HepG2 (cell line): Measurements from ENCODE around the gene PSMD1. TPM values are rescaled to one million over a fixed set of nuclear protein-coding genes. Genes with fewer than 3 reads are reported as not detected.
A peak's percentile ranks its signal among the peaks of the same experiment; 100 is the strongest.

Experiments used
- CBX2 ChIP-seq, 2 experiments: fragments of 200-600 bp in 1 of 2; sonication (generic); formaldehyde crosslinking in 1 of 2; IDR thresholded peaks; 2 replicates each; pipeline versions ENCODE4 v1.7.0 to v1.8.1; 2018 to 2022; ENCODE audit warnings: low read depth in 2 of 2, low read length in 1 of 2, mild to moderate bottlenecking in 1 of 2, missing genetic modification reagents in 1 of 2
- FOXJ3 ChIP-seq: sonication (generic); formaldehyde crosslinking; IDR thresholded peaks from 2 replicates; pipeline ENCODE4 v1.4.0; 2020; ENCODE audit warnings: missing genetic modification reagents, mild to moderate bottlenecking, borderline replicate concordance
- FOXP1 ChIP-seq, 2 experiments: fragments of 450-650 bp in 1 of 2; IDR thresholded peaks; 2 replicates each; pipeline ENCODE4 v1.6.1; 2017 to 2018; ENCODE audit warnings: antibody characterized with exemption in 1 of 2
- HDAC1 ChIP-seq: sonication (generic); formaldehyde crosslinking; IDR thresholded peaks from 2 replicates; pipeline ENCODE4 v1.5.1; 2020; ENCODE audit warnings: mild to moderate bottlenecking, missing genetic modification reagents
- HOXA5 ChIP-seq: sonication (generic); formaldehyde crosslinking; IDR thresholded peaks from 2 replicates; pipeline ENCODE4 v1.4.0; 2020; ENCODE audit warnings: missing genetic modification reagents
- NFKBIZ ChIP-seq: IDR thresholded peaks from 2 replicates; pipeline ENCODE4 v1.6.1; 2018; ENCODE audit warnings: missing genetic modification reagents, missing compliant biosample characterization
- NR2F2 ChIP-seq: IDR thresholded peaks from 2 replicates; pipeline ENCODE4 v1.6.1; 2012; ENCODE audit warnings: low read depth, inconsistent platforms, borderline replicate concordance
- NR3C1 ChIP-seq: sonication (generic); formaldehyde crosslinking; IDR thresholded peaks from 2 replicates; pipeline ENCODE4 v1.4.0; 2020; ENCODE audit warnings: missing genetic modification reagents
- PHF20 ChIP-seq: sonication (generic); formaldehyde crosslinking; IDR thresholded peaks from 2 replicates; pipeline ENCODE4 v1.5.0; 2020; ENCODE audit warnings: mild to moderate bottlenecking, missing genetic modification reagents
- RNF2 ChIP-seq: fragments of 450-650 bp; conservative IDR thresholded peaks from 2 replicates; pipeline ENCODE4 v1.6.1; 2016; ENCODE audit warnings: low read depth
- SPEN ChIP-seq: sonication (generic); formaldehyde crosslinking; IDR thresholded peaks from 2 replicates; pipeline ENCODE4 v1.5.1; 2020; ENCODE audit warnings: low read depth, mild to moderate bottlenecking, missing genetic modification reagents
- TAF15 ChIP-seq: fragments of 200-400 bp; formaldehyde crosslinking; IDR thresholded peaks from one replicate; pipeline ENCODE4 v1.6.1; 2018; ENCODE audit warnings: mild to moderate bottlenecking, low read depth, low read length; ENCODE audit not compliant: poor library complexity, severe bottlenecking
- XBP1 ChIP-seq: sonication (generic); formaldehyde crosslinking; IDR thresholded peaks from 2 replicates; pipeline ENCODE4 v1.5.0; 2020; ENCODE audit warnings: missing genetic modification reagents
- ZBTB1 ChIP-seq: sonication (generic); formaldehyde crosslinking; IDR thresholded peaks from 2 replicates; pipeline ENCODE4 v1.4.0; 2020; ENCODE audit warnings: missing genetic modification reagents, borderline replicate concordance
- ZBTB38 ChIP-seq: sonication (generic); formaldehyde crosslinking; IDR thresholded peaks from 2 replicates; pipeline ENCODE4 v1.5.1; 2020; ENCODE audit warnings: mild to moderate bottlenecking, missing genetic modification reagents
- ZNF207 ChIP-seq: fragments of 450-650 bp; IDR thresholded peaks from 2 replicates; pipeline ENCODE4 v1.6.1; 2016; ENCODE audit warnings: antibody characterized with exemption, borderline replicate concordance
- ZNF225 ChIP-seq: sonication (generic); formaldehyde crosslinking; IDR thresholded peaks from 2 replicates; pipeline ENCODE4 v1.4.0; 2020; ENCODE audit warnings: mild to moderate bottlenecking, missing genetic modification reagents
- ZNF331 ChIP-seq: sonication (generic); formaldehyde crosslinking; IDR thresholded peaks from 2 replicates; pipeline ENCODE4 v1.4.0; 2020; ENCODE audit warnings: missing genetic modification reagents
- ZNF501 ChIP-seq: sonication (generic); formaldehyde crosslinking; IDR thresholded peaks from 2 replicates; pipeline ENCODE4 v1.5.1; 2020; ENCODE audit warnings: mild to moderate bottlenecking, moderate library complexity, missing genetic modification reagents
- ZNF556 ChIP-seq: sonication (generic); formaldehyde crosslinking; IDR thresholded peaks from 2 replicates; pipeline ENCODE4 v1.4.0; 2020; ENCODE audit warnings: mild to moderate bottlenecking, missing genetic modification reagents, borderline replicate concordance
- ZNF790 ChIP-seq: sonication (generic); formaldehyde crosslinking; IDR thresholded peaks from 2 replicates; pipeline ENCODE4 v1.8.0; 2022; ENCODE audit warnings: missing genetic modification reagents, mild to moderate bottlenecking, borderline replicate concordance
- polyA plus RNA-seq, 8 experiments: library from polyadenylated mRNA; depleted of rRNA in 3 of 8; stranded (reverse) in 7 of 8; unstranded in 1 of 8; fragments of >200 nt; fragmentation: Illumina TruSeq in 4 of 8; extraction: Trizol in 4 of 8; gene quantifications; 2 replicates each; pipeline versions ENCODE4 v1.2.1 to v1.2.3, GENCODE V29; 2011 to 2016; ENCODE audit warnings: low read depth in 4 of 8, missing spikeins in 1 of 8, mixed read lengths in 1 of 8; ENCODE audit not compliant: insufficient read depth in 1 of 8
- total RNA-seq, 5 experiments: library from RNA; depleted of rRNA; stranded (reverse); fragments of >200 nt; fragmentation: Illumina TruSeq; extraction: Trizol; gene quantifications; 2 replicates each; pipeline ENCODE4 v1.2.3, GENCODE V29; 2016; ENCODE audit warnings: low read depth in 1 of 5
- TF ChIP-seq, protein P1 (sequence below): sonication (generic); formaldehyde crosslinking; IDR thresholded peaks from 2 replicates; pipeline ENCODE4 v1.9.0; 2021; ENCODE audit warnings: mild to moderate bottlenecking, missing genetic modification reagents
- TF ChIP-seq, protein P2 (sequence below), 2 experiments: fragments of 450-650 bp in 1 of 2; sonication (generic) in 1 of 2; formaldehyde crosslinking; IDR thresholded peaks; 2 replicates each; pipeline versions ENCODE4 v1.5.0 to v1.8.0; 2020 to 2022; ENCODE audit warnings: mild to moderate bottlenecking in 1 of 2, missing genetic modification reagents in 1 of 2

Gene PSMD1
- total and polyA plus RNA-seq, 2 of the 13 experiments (the other 11 are each of a cell fraction or from before 2014, with no cell fraction given) = 136 to 191 TPM

DNA sequence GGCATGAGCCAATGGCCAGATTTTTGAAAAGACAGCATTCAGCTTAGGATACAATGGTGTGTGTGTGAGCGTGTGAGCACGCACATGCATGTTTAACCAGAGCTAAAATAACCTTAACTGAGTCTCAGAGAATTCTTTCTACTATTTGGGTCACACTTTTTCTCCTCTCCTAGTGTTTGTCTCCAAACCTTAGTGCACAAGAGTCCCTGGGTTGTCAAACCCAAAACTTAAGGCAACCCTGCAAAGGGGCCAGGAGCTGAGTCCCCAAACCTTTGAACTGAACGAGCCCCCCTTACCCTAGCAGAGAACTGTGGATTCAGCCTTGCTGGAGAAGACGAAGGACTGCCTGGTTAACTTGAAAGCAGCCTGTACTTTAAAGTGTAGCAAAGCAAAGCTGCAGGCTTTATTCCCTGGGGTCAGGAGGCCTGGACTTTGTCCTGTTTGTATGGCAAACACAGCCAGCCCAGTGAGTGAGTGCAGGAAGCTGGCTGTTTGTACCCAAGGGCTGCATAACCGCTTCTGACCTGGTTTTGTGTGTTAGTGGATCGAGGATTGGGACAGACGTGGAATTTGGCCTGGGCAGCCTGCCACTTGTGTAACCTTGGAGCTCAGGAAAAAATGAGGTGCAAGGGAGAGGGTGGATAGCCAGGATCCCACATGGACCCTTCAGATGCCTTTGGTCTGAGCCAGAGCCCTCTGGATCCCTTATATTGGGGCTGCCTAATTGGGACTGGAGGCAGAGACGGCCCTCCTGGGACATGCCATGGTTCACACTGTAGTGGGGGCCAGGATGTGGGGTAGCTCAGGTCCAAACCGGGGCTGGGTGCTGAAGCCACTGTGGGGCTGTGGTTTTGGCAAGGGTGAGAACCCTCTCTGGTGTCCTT, 6.4 kb upstream of the PSMD1 start (continued):
- TF ChIP-seq, protein P1, sequence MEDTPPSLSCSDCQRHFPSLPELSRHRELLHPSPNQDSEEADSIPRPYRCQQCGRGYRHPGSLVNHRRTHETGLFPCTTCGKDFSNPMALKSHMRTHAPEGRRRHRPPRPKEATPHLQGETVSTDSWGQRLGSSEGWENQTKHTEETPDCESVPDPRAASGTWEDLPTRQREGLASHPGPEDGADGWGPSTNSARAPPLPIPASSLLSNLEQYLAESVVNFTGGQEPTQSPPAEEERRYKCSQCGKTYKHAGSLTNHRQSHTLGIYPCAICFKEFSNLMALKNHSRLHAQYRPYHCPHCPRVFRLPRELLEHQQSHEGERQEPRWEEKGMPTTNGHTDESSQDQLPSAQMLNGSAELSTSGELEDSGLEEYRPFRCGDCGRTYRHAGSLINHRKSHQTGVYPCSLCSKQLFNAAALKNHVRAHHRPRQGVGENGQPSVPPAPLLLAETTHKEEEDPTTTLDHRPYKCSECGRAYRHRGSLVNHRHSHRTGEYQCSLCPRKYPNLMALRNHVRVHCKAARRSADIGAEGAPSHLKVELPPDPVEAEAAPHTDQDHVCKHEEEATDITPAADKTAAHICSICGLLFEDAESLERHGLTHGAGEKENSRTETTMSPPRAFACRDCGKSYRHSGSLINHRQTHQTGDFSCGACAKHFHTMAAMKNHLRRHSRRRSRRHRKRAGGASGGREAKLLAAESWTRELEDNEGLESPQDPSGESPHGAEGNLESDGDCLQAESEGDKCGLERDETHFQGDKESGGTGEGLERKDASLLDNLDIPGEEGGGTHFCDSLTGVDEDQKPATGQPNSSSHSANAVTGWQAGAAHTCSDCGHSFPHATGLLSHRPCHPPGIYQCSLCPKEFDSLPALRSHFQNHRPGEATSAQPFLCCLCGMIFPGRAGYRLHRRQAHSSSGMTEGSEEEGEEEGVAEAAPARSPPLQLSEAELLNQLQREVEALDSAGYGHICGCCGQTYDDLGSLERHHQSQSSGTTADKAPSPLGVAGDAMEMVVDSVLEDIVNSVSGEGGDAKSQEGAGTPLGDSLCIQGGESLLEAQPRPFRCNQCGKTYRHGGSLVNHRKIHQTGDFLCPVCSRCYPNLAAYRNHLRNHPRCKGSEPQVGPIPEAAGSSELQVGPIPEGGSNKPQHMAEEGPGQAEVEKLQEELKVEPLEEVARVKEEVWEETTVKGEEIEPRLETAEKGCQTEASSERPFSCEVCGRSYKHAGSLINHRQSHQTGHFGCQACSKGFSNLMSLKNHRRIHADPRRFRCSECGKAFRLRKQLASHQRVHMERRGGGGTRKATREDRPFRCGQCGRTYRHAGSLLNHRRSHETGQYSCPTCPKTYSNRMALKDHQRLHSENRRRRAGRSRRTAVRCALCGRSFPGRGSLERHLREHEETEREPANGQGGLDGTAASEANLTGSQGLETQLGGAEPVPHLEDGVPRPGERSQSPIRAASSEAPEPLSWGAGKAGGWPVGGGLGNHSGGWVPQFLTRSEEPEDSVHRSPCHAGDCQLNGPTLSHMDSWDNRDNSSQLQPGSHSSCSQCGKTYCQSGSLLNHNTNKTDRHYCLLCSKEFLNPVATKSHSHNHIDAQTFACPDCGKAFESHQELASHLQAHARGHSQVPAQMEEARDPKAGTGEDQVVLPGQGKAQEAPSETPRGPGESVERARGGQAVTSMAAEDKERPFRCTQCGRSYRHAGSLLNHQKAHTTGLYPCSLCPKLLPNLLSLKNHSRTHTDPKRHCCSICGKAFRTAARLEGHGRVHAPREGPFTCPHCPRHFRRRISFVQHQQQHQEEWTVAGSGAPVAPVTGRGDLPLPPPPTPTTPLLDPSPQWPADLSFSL (CRISPR knock-in tag) = no peak; the same call in none of the 2 replicates
- TF ChIP-seq ZNF225 (CRISPR knock-in tag) = no peak
- TF ChIP-seq HDAC1 = peak; percentile 99
- TF ChIP-seq SPEN (CRISPR knock-in tag) = peak; percentile 91; the same call in 1 of the 2 replicates
- TF ChIP-seq TAF15 = peak; percentile 64
- TF ChIP-seq XBP1 (CRISPR knock-in tag) = peak; percentile 92; the same call in 1 of the 2 replicates
- peak; percentile 98 for TF ChIP-seq ZNF331
- no peak for TF ChIP-seq RNF2
- peak; percentile 98 for TF ChIP-seq ZNF501
- no peak for TF ChIP-seq ZBTB1
- peak; percentile 98 for TF ChIP-seq HOXA5 (CRISPR knock-in tag)
- TF ChIP-seq ZNF556 (CRISPR knock-in tag) = 0 out of 2 replicates have a peak, but pooled peaks have one; percentile 88
- peak; percentile 99 for TF ChIP-seq FOXJ3 (CRISPR knock-in tag)
- no peak for TF ChIP-seq ZNF790 (CRISPR knock-in tag)
- TF ChIP-seq PHF20 = 0 out of 2 replicates have a peak, but pooled peaks have one; percentile 6
- TF ChIP-seq CBX2 (IDR thresholded peaks at IDR 0.05; ENCODE audit: low read depth, low read length) = no peak
- peak; percentile 92 for TF ChIP-seq CBX2 (CRISPR knock-in tag; IDR thresholded peaks at IDR 0.05; ENCODE audit: low read depth)
- TF ChIP-seq ZBTB38 (CRISPR knock-in tag) = peak; percentile 93
- TF ChIP-seq ZNF207 = no peak
- TF ChIP-seq, protein P2, sequence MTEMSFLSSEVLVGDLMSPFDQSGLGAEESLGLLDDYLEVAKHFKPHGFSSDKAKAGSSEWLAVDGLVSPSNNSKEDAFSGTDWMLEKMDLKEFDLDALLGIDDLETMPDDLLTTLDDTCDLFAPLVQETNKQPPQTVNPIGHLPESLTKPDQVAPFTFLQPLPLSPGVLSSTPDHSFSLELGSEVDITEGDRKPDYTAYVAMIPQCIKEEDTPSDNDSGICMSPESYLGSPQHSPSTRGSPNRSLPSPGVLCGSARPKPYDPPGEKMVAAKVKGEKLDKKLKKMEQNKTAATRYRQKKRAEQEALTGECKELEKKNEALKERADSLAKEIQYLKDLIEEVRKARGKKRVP (CRISPR knock-in tag; IDR thresholded peaks at IDR 0.05) = peak in 1 of 2 experiments; percentile 89; a peak in 2 of 4 replicates
- peak; percentile 97 for TF ChIP-seq NFKBIZ
- no peak for TF ChIP-seq NR2F2
- no peak for TF ChIP-seq NR3C1 (CRISPR knock-in tag)
- peak; percentile 66; the same call in 1 of the 2 replicates for TF ChIP-seq FOXP1 (IDR thresholded peaks at IDR 0.05)
- peak; percentile 92 for TF ChIP-seq FOXP1 (CRISPR knock-in tag; IDR thresholded peaks at IDR 0.05)
